Activated CD4-positive, alpha-beta T cell treated with anti-CD3 and anti-CD28 coated beads, Interleukin-2, amount 50 U/mL, for 24 hours (primary cell): Measurements from ENCODE around the gene SCLT1.

Experiments used
- DNase-seq, 2 donors: peaks; one replicate each; pipeline ENCODE4 v3.0.0-alpha.2; 2020; ENCODE audit warnings: low read depth in 1 of 2, low spot score in 1 of 2

Gene SCLT1

DNA sequence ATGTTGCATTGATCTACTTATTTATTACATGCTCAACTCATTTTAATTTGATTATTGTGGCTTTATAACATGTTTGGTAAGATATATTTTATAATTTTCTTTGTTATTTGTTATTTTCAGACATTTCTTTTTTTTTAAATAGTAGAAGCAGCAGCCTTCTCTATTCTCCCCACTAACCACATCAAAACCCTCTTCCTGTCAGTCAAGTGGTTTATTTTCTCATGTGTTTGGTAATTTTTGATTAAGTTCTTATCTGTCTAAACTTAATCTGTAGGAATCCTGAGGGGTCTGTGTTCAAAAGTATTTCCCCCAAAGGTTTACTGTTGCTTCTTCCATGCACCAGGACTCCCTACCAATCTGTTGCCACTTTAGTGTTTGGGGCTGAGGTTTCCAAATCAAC lies 131.9 kb downstream of the SCLT1 start:
- DNase-seq, result no peak

DNA sequence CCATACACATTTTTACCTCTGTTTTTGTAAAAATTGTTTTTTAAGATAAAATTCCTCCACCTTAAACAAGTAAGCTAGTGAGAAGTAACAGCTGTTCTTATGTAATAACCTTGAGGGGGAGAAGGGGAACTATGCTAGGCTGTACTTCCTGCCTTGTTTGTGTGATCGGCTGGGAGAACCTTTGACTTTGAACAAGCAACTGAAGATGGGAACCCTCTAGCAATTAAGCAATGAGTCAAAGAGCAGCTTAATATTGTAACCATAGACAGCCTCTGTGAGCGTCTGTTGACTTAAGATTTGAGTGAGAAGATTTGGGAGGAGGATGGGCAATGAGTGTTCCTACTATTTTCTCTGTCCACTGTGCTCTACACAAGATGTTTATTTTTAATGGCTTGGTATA lies 135.1 kb downstream of the SCLT1 start:
- DNase-seq, result no peak

DNA sequence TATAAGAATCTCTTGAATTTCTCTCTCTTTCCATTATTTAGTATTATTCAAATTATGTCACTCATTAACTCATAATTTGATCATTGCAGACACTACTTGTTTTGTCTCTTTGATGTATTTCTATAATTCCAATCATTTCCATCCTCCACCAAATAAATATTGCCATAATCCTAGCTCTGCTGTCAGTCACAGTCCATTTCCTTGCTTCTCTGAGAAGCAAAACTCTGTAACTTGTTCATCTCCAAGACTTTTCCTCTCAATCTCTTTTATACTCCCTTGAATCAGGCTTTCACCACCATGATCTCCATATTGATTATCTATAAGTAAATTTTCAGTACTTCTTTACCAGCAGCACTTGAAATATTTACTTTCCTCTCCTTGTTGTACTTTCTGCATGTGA lies 135.9 kb downstream of the SCLT1 start:
- no peak for DNase-seq

DNA sequence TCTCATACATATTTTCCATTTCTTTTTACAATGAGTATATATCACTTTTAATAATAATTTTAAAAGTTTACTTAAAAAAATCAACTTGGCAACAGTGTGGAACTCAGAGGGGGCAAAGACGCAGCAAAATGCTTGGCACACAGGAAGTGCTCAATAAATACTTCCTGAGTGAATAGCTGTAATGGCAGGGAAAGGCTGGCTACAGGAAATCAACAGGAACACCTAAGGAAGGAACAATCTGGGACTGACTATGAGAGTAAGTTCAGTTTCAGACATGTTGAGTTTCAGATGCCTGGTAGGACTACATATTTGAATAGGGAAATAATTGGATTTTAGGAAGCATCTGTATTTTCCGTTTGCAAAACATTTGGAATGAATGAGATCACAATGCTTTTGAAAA lies 137.6 kb downstream of the SCLT1 start:
- DNase-seq, result no peak

DNA sequence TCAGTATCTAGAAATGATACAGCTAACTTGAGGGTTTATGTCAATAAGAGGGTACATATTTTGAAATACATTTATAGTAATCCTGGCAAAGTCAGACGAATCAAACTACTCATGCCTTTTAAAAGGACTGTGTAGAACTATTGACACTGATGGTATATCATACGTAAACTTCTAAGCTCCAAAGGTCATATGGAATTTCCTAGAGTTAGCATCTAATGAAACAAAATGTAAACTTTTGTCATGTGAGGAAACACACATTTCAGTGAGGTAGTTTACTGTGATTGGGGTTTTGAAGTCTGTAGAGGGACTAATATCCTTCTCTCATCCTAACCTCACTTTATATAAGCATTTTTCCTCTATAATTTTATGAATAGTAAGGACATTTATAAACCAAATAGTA lies 138.4 kb downstream of the SCLT1 start:
- DNase-seq, result no peak

DNA sequence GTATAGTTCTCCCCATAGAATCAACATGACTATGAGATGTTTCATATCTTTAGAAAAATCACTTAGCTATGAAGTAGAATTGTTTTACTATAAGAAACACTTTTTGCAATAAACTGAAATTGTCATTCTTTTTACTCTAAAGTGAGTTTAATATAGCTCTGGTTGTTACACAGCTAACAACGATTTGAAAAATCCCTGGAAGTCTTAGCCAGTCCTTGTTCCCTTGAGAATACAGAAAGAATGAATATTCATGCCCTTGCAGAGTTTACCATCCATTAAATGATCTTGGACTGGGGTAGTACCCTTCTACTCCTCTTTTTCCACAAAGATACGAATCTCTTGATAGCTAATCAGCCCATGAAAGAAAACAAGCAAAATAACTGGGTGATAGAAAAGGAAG lies 142.0 kb downstream of the SCLT1 start:
- no peak for DNase-seq

DNA sequence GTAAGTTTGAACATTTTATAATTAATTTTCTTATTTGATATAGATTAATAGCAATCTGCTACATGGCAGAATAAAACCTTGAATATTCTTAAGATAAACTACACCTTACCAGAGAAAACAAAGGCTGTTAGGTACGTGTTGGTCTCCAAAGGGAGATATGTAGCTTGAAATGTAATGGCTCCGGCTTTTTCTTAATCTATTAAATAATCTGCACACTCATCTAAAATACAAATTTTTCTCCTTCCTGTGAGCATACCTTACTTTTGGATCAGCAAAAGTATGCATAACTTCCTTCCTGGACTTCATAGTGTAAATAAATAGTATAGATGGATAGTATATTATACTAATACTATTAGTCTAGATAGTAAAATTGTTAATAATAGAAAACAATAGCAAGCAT lies 142.5 kb downstream of the SCLT1 start:
- no peak for DNase-seq

DNA sequence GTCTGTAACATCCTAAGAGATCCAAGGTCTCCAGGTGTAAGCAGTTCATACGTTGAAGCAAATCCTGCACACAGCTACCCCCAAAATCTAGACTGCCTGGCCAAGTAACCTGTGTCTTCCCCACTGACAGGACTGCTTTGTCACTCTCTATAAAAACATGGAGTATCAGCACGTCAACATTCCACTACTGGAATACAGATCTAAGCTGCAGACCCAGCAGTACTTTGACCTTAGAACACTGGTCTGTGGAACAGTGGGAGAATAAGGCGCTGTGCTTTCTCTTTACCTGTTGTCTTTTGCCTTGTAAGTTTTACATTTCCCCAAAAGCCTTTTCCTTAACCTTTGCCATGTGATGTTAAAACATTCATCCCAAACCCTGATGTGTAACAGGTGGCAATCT lies 146.4 kb downstream of the SCLT1 start:
- DNase-seq, result no peak

DNA sequence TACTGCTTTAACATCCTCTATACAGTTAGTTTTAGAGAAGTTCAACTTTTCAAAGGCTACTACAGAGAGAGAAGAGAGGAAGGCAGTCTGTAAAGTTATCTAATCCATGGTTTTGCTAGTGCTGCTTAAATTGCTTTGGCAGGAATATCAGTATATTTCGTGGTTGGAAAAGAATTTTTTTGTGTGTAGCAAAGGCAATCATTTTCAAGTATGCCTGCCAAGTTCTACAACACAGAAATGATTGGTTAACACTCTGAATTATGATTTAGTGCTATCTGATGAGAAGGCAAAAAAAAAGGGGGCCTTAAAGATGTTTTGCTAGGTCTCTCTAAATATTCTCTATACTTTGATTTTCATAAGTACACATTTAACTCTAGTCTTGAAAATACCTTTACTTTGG lies 150.7 kb downstream of the SCLT1 start:
- DNase-seq, result no peak

DNA sequence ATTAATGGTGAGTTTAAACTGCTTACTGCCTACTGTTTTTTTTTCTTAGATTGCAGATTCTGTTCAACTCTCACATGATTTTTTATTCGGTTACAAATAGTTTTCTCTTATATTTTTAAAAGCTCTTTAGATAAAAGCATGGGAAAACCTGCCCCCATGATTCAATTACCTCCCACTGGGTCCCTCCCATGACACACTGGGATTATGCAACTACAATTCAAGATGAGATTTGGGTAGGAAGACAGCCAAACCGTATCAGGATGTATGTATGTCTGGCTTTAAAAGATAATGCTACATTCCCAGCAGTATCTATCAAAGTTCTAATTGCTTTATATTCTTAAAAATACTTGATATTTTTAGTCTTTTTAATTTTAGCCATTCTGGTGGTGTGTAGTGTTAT lies 152.4 kb downstream of the SCLT1 start:
- DNase-seq, result no peak

DNA sequence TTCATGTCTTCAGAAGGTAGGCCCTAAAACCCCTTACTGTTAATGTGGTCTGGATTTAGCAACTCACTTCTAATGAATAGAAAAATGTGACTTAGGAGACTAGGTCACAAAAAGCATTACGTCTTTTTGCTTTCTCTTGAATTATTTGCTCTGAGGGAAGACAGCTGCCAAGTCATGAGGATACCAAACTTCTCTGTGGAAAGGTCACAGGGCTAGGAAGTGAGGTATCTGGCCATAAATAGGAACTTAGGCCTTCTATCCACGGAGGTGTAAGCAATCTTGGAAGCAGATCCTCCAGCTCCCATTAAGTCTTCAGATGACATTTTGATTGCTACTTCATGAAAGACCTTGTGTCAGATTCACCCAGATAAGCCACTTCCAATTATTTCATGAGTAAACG lies 163.3 kb downstream of the SCLT1 start:
- DNase-seq, result no peak

DNA sequence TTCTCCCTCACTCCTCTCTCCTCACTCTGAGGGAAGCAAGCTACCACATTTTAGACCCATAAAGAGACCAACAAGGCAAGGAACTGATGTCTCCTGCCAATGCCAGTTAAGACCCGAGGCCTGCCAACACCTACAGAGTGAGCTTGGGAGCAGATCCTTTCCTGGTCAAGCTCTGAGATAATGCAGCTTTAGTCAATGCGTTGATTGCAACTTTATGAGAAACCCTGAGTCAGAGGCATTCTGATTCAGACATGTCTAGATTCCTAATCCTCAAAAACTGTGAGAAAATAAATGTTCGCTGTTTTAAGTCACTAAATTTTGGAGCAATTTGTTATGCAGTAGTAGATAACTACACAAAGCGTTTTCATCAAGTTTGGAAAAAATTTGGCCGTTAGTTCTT lies 168.4 kb downstream of the SCLT1 start:
- no peak for DNase-seq

DNA sequence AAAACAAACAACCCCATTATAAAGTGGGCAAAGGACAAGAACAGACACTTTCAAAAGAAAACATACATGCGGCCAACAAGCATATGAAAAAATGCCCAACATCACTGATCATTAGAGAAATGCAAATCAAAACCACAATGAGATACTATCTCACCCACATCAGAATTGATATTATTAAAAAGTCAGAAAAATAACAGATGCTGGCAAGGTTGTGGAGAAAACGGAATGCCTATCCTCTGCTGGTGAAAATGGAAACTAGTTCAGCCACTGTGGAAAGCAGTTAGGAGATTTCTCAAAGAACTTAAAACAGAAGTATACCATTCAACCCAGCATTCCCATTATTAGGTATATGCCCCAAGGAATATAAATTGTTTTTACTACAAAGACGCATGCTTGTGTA lies 171.4 kb downstream of the SCLT1 start:
- DNase-seq, result no peak

DNA sequence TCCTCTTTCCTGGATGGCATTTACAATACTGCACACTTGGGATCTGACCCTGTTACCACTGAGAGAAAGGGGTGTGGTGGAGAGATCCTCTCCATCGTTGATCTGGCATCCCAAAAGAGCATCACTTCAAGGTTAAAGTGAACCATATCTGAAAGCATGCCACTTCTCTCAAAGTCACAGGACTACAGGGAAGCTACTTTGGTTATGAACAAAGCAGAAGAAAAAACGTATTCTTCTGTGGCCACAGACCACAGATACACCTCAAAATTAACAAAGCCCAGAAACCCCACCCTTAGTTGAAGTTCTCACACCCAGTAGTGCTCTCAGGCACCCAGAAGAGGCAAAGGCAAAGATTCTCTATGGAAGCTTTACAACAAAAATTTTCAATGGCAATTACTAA lies 175.6 kb downstream of the SCLT1 start:
- DNase-seq, result no peak

DNA sequence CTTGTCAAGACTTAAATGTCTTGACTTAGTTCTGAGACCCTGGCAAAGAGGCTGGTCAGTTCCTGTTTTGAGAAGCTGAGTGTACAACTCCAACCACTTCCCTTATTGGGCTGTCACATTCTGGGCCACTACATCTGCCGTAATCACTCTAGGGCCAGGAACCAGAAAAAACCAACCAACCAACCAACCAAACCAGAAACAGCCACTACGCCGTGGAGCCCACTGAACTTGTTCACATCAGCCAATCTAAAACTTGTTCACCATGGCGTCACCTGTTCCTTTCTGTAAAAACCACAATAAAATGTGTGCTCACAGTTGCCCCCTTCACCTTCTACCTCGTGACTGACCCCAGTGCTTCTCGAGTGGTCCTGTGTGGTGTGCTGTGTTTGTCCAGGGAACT lies 176.5 kb downstream of the SCLT1 start:
- DNase-seq, result no peak

DNA sequence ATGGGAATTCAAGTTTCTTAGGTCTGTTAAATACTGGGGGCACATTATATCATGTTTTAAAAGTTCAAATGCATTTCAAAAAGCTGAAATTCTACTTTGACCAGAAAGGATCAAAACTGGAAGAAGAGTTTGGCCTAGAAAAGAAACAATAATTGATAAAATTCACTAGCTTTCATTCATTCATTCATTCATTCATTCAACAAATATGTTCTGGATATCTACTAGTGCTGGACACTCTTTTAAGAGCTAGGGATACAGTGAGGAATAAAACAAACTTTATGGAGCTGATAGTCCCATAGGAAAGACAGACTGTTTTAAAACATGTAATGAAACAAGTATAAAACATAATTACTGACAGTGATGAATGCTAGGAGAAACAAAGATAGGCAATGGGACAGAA lies 177.8 kb downstream of the SCLT1 start:
- DNase-seq, result no peak

DNA sequence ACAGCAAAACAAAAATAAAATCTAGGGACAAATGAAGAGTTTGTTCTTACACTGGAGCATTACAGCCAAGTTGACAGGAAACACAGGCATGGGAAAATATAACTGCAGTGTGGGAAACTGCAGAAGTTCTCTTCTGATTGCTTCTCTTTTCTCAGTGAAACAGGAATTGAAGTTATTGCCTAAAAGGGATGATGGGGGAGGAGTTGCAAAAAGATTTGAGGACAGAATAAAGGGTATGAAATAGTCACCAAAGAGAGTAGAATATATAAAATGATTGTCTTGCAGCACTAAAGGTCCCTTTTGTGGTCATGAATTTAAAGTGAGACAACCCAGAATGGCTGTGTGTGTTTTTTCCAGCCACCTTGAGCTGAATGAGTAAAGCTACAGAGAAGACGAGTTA lies 180.1 kb downstream of the SCLT1 start:
- no peak for DNase-seq

DNA sequence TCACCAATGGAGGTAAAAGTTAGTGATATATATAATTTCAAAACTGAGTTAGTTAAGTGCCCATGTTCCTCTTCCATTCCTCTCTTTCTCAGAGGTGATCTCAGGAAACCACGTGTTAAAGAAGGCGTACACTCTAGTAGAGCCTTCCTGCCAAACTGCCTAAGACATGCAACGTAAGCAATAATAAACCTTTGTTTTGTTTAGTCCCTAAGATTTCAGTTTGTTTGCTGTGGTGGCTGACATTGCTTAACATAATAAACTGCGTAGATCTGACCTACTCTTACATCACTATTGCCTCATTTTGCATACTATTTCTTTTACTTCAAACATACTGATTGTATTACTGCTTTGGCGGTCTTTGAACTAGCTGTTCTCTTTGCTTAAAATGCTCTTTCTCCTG lies 184.6 kb downstream of the SCLT1 start:
- DNase-seq, result no peak

DNA sequence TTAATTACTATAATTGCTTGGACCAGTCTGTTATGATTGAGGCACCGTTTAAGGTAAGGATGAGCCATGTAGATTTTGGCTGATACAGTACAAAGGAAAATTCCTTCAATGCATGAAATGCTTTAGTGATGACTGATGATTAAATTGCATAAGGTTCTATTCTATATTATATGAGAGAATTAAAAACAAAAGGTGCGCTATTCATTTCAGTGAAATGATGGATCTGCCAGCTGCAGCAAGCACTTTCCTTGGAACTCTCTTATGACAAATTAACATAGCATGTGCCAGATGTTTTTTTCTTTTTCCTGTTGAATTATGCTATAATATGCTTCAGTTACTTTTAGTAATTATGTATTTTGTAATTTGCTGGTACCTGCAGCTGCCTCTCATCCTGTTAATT lies 185.4 kb downstream of the SCLT1 start:
- DNase-seq, result no peak

DNA sequence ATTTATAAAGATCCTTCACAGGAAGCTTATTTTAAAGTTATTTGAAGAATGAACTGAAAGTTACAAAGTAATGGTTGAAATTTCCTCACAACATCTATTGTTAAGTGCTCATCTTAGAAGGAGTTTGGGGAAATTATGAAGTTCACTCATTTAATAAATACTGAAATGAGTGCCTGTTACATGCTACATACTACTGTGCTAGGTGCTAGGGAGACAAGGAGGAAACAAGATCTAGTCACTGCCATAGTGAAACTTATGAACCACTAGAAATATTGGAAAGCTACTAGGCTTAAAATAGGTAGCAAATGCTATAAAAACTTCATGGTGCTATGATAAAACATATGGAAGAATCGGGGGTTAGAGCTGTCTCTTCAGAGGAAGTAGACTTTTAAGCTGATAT lies 186.8 kb downstream of the SCLT1 start:
- no peak for DNase-seq

DNA sequence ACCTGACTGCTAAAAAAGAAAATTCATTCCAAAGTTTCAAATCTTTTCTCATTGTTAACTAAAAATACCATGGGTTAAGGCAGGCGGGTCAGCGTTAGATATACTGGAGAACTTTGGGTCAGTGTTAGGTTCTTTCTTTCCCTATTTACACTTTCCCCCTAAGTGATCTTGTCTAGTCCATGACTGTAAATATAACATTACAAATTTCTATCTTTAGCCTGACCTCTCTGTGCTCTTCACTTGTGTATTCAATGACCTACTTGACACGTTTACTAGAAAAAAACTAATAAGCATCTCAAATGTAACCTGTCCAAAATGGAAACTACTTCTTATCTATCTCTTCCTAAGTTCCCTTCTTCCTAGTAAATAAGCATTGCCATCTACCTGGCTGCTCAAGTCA lies 188.5 kb downstream of the SCLT1 start:
- no peak for DNase-seq

DNA sequence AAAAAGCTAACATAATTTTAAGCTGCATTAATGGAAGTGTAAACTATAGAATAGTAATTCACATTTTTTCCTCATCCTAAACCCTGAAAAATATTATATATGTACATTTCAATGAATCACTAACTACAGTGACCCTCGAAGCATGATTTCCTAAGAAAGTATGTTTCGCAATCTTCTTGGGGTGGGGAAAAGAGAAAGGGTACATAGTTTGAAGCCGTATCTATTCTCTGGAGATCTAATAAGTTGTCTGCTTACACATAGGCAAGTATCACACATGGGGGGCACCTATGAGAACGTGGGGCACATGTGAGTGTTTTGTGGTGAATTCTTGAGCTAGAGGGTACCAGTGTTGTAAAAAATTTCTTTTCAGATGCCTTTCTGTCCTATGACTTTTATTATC lies 212.7 kb downstream of the SCLT1 start:
- no peak for DNase-seq

DNA sequence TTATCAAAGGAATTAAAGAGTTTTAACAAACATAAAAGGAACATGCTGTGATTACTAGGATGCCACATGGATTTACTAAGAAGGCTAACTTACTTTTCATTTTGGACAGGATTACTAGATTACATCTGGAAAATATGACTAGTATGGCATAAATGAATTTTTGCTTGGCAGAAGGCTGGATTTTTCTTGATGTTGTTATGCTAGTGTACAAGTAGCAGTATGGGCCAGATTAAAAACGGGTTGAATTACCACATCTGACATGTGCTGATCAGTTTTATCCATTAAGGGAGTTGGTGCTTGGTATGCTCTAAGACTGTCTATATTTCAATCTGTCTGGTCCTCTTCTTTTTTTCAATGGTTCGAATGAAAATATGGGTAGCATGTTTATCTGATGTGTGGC lies 213.4 kb downstream of the SCLT1 start:
- no peak for DNase-seq

DNA sequence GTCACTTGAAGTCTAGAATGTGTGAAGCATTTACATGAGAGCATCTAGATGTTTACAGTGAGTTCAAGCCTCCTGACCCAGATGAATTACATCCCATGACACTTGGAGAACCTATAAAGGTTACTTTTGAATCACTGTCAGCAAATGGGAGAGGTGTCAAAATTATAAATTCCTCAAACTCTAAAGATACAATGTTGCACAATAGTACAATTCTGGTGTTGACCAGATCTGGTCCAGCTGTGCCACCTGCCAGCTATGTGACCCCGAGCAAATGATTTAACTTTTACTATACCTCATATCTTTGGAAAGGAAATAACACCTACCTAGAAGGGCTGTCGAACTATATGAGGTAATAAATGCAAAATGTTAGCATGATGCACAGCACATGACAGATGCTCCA lies 214.1 kb downstream of the SCLT1 start:
- no peak for DNase-seq
